Natural killer cell (primary cell): Measurements from ENCODE around the gene CLCN4. TPM values are rescaled to one million over a fixed set of nuclear protein-coding genes. Genes with fewer than 3 reads are reported as not detected.

Source experiments
- ATAC-seq, 3 donors: fragments of 150-1000 bp in 2 of 3; fragments of 200-7000 bp in 1 of 3; cut with Tn5 transposase; 1 replicate in 1 of 3; 2 replicates in 2 of 3; pipeline ENCODE4 v1.10.0; 2021; ENCODE audit warnings: mild to moderate bottlenecking in 2 of 3, moderate library complexity in 2 of 3
- DNase-seq, 2 donors: peaks; one replicate each; pipeline versions ENCODE4 v3.0.0 to v3.0.0-alpha.2; 2013 to 2021; ENCODE audit warnings: mixed read lengths in 1 of 2
- H3K27ac ChIP-seq: one replicate; pipeline ENCODE4 v1.5.1; 2013; ENCODE audit warnings: mild to moderate bottlenecking, low read length
- H3K27me3 ChIP-seq: one replicate; pipeline ENCODE4 v1.6.1; 2013; ENCODE audit warnings: low read length; ENCODE audit not compliant: control insufficient read depth, insufficient read depth
- H3K36me3 ChIP-seq: one replicate; pipeline ENCODE4 v1.6.1; 2013; ENCODE audit warnings: low read length; ENCODE audit not compliant: control insufficient read depth, insufficient read depth
- H3K4me1 ChIP-seq: one replicate; pipeline ENCODE4 v1.6.1; 2013; ENCODE audit warnings: low read length; ENCODE audit not compliant: control insufficient read depth, insufficient read depth
- H3K4me3 ChIP-seq: one replicate; pipeline ENCODE4 v1.5.1; 2013; ENCODE audit warnings: low read length
- H3K9me3 ChIP-seq: one replicate; pipeline ENCODE4 v1.6.1; 2013; ENCODE audit warnings: low read length; ENCODE audit not compliant: control insufficient read depth, insufficient read depth
- H3K27ac Mint-ChIP-seq, 2 donors: one replicate each; pipeline ENCODE4 v1.8.0; 2022; ENCODE audit warnings: mild to moderate bottlenecking in 2 of 2, mixed read lengths in 2 of 2, moderate library complexity in 1 of 2
- H3K27me3 Mint-ChIP-seq, 2 donors: one replicate each; pipeline ENCODE4 v1.8.0; 2022; ENCODE audit warnings: low read depth in 2 of 2, mixed read lengths in 2 of 2
- H3K36me3 Mint-ChIP-seq: one replicate; pipeline ENCODE4 v1.8.0; 2022; ENCODE audit warnings: mixed read lengths
- H3K4me1 Mint-ChIP-seq, 2 donors: one replicate each; pipeline ENCODE4 v1.8.0; 2022; ENCODE audit warnings: mixed read lengths in 2 of 2
- H3K4me3 Mint-ChIP-seq: one replicate; pipeline ENCODE4 v1.8.0; 2022; ENCODE audit warnings: mild to moderate bottlenecking, moderate library complexity, mixed read lengths
- H3K9me3 Mint-ChIP-seq, 2 donors: one replicate each; pipeline ENCODE4 v1.8.0; 2022; ENCODE audit warnings: mixed read lengths in 2 of 2
- CTCF ChIP-seq: fragments of 200-600 bp; IDR thresholded peaks from one replicate; pipeline ENCODE4 v1.8.0; 2022; ENCODE audit warnings: antibody characterized with exemption
- WGBS: methylation state at CpG from one replicate; pipeline ENCODE4 v1.1.7; 2013; ENCODE audit warnings: missing lambda C conversion rate; ENCODE audit not compliant: insufficient coverage; 5-methylcytosine and 5-hydroxymethylcytosine counted together
- intact Hi-C: fragments of 100-400 bp; cut with micrococcal nuclease; formaldehyde crosslinking; loops from one replicate; pipeline ENCODE4 v1.14.2; 2022
- total RNA-seq, 4 donors: library from RNA; stranded (reverse); fragments of 120-200 nt in 1 of 4; gene quantifications; one replicate each; pipeline versions ENCODE4 v1.2.3 to v1.2.4, GENCODE V29; 2013 to 2022

The CLCN4 gene
- total RNA-seq, 3 donors from 2014 or later (not counting 1 experiment from before 2014, with no cell fraction given), result 0.05 to 0.66 (median 0.23) TPM

- intact Hi-C loops, result no loop called here
- TF ChIP-seq CTCF, result no peak
- H3K27ac ChIP-seq, result no peak overlapping the region
- ATAC-seq (peak in 1 of 3 donors; percentile 52), DNase-seq (no peak)
- no peaks in the 10 kb centered on the region for H3K36me3 Mint-ChIP-seq
- H3K9me3 Mint-ChIP-seq, result no peaks in the 10 kb centered on the region
- H3K4me3 Mint-ChIP-seq, result no peak overlapping the region
- no peak overlapping the region for H3K27ac Mint-ChIP-seq
- H3K4me1 Mint-ChIP-seq, result peaks cover 0 to 21% of the 10 kb centered on the region in 2 donors
- H3K9me3 ChIP-seq, result no peaks in the 10 kb centered on the region
- peaks cover 0 to 26% of the 10 kb centered on the region in 2 donors for H3K27me3 Mint-ChIP-seq
- no peaks in the 10 kb centered on the region for H3K27me3 ChIP-seq
- H3K4me3 ChIP-seq, result no peak overlapping the region
- H3K4me1 ChIP-seq, result peaks cover 25% of the 10 kb centered on the region
- 10% methylated on average over 8 of the region's 8 CpGs for WGBS
- H3K36me3 ChIP-seq, result no peaks in the 10 kb centered on the region
These were observed 10.0 kb downstream of the CLCN4 start for GRCh38 chrX:10166731-10167151.

- Histone ChIP-seq H3K27me3 (no peaks in the 10 kb centered on the region), H3K4me1 (peaks cover 25% of the 10 kb centered on the region), H3K9me3 (no peaks in the 10 kb centered on the region), H3K4me3 (no peak overlapping the region), H3K36me3 (no peaks in the 10 kb centered on the region), H3K27ac (no peak overlapping the region)
- no peaks in the 10 kb centered on the region for H3K9me3 Mint-ChIP-seq
- H3K4me1 Mint-ChIP-seq, result peaks cover 0 to 21% of the 10 kb centered on the region in 2 donors
- no peaks in the 10 kb centered on the region for H3K36me3 Mint-ChIP-seq
- H3K27ac Mint-ChIP-seq, result no peak overlapping the region
- DNase-seq (no peak), ATAC-seq (peak in 1 of 3 donors; percentile 57)
- peaks cover 0 to 21% of the 10 kb centered on the region in 2 donors for H3K27me3 Mint-ChIP-seq
- intact Hi-C loops, result no loop called here
- 42% methylated on average over 2 of the region's 6 CpGs for WGBS
- no peak overlapping the region for H3K4me3 Mint-ChIP-seq
- TF ChIP-seq CTCF, result no peak
These were observed 10.8 kb downstream of the CLCN4 start for GRCh38 chrX:10167573-10167972.

GRCh38 chrX:10168226-10168625 is 11.5 kb downstream of the CLCN4 start:
- peaks cover 0 to 21% of the 10 kb centered on the region in 2 donors for H3K4me1 Mint-ChIP-seq
- H3K4me3 Mint-ChIP-seq, result no peak overlapping the region
- H3K27ac Mint-ChIP-seq, result no peak overlapping the region
- H3K27me3 ChIP-seq, result no peaks in the 10 kb centered on the region
- intact Hi-C loops, result no loop called here
- DNase-seq (no peak), ATAC-seq (no peak)
- no peaks in the 10 kb centered on the region for H3K9me3 Mint-ChIP-seq
- H3K27me3 Mint-ChIP-seq, result peaks cover 0 to 18% of the 10 kb centered on the region in 2 donors
- peaks cover 25% of the 10 kb centered on the region for H3K4me1 ChIP-seq
- no peaks in the 10 kb centered on the region for H3K9me3 ChIP-seq
- 75% methylated on average over 5 of the region's 9 CpGs for WGBS
- H3K27ac ChIP-seq, result no peak overlapping the region
- H3K36me3 ChIP-seq, result no peaks in the 10 kb centered on the region
- H3K4me3 ChIP-seq, result no peak overlapping the region
- no peaks in the 10 kb centered on the region for H3K36me3 Mint-ChIP-seq
- TF ChIP-seq CTCF, result no peak

GRCh38 chrX:10169175-10169574 is 12.4 kb downstream of the CLCN4 start:
- DNase-seq (no peak), ATAC-seq (no peak)
- Mint-ChIP-seq H3K36me3 (no peaks in the 10 kb centered on the region), H3K9me3 (no peaks in the 10 kb centered on the region), H3K4me3 (no peak overlapping the region), H3K4me1 (peaks cover 0 to 21% of the 10 kb centered on the region in 2 donors), H3K27me3 (peaks cover 0 to 11% of the 10 kb centered on the region in 2 donors), H3K27ac (no peak overlapping the region)
- Histone ChIP-seq H3K27me3 (no peaks in the 10 kb centered on the region), H3K4me3 (no peak overlapping the region), H3K36me3 (no peaks in the 10 kb centered on the region), H3K27ac (no peak overlapping the region), H3K9me3 (no peaks in the 10 kb centered on the region), H3K4me1 (peaks cover 25% of the 10 kb centered on the region)
- no peak for TF ChIP-seq CTCF
- WGBS, result 97% methylated on average over 3 of the region's 3 CpGs
- intact Hi-C loops, result no loop called here
